B cell (primary cell): Measurements from ENCODE around the gene KLK7. TPM values are rescaled to one million over a fixed set of nuclear protein-coding genes. Genes with fewer than 3 reads are reported as not detected.

Source experiments
- ATAC-seq: fragments of 200-7000 bp; cut with Tn5 transposase; one replicate; pipeline ENCODE4 v1.10.0; 2021; ENCODE audit warnings: low read depth, mild to moderate bottlenecking, moderate number of reproducible peaks, moderate library complexity
- CTCF ChIA-PET: fragments of 350-600 bp; sonication (Branson Sonifier 250); formaldehyde crosslinking; loops from one replicate; lab custom pipeline; 2021; ENCODE audit warnings: antibody characterized with exemption, inconsistent platforms; lab: Charles Lee
- POLR2A ChIA-PET: fragments of 350-600 bp; sonication (Branson Sonifier 250); formaldehyde crosslinking; loops from one replicate; lab custom pipeline; 2021; ENCODE audit warnings: antibody characterized with exemption; lab: Charles Lee
- DNase-seq: peaks from one replicate; pipeline ENCODE4 v3.0.0; 2013
- H2AFZ ChIP-seq: 2 replicates; pipeline ENCODE4 v1.6.1; 2012; ENCODE audit warnings: mild to moderate bottlenecking, low read depth, low read length; ENCODE audit not compliant: insufficient read depth, poor library complexity, severe bottlenecking
- H3K27ac ChIP-seq, 2 donors: 1 replicate in 1 of 2; 2 replicates in 1 of 2; pipeline ENCODE4 v1.5.1; 2012 to 2013; ENCODE audit warnings: low read length in 2 of 2, mild to moderate bottlenecking in 2 of 2, moderate library complexity in 1 of 2
- H3K27me3 ChIP-seq, 4 experiments: fragments of 200-600 bp in 1 of 4; sonication (generic) in 1 of 4; replicated peaks in 1 of 4; 1 replicate in 2 of 4; 2 replicates in 2 of 4; pipeline versions ENCODE4 v1.6.1 to v1.7.0; 2013 to 2016; ENCODE audit warnings: low read length in 3 of 4, mild to moderate bottlenecking in 2 of 4, mixed read lengths in 1 of 4, moderate library complexity in 1 of 4; ENCODE audit not compliant: insufficient read depth in 4 of 4, control insufficient read depth in 3 of 4; ENCODE audit errors: control extremely low read depth in 1 of 4
- H3K36me3 ChIP-seq, 2 experiments: replicated peaks in 1 of 2; 1 replicate in 1 of 2; 2 replicates in 1 of 2; pipeline versions ENCODE4 v1.6.1 to v1.7.1; 2013; ENCODE audit warnings: low read length in 1 of 2; ENCODE audit not compliant: insufficient read depth in 2 of 2, control insufficient read depth in 1 of 2; ENCODE audit errors: control extremely low read depth in 1 of 2, extremely low read depth in 1 of 2
- H3K4me1 ChIP-seq, 2 donors: fragments of 200-600 bp in 1 of 2; sonication (generic) in 1 of 2; 1 replicate in 1 of 2; 2 replicates in 1 of 2; pipeline versions ENCODE4 v1.5.1 to v1.6.1; 2013 to 2017; ENCODE audit warnings: low read length in 2 of 2; ENCODE audit not compliant: control insufficient read depth in 2 of 2, insufficient read depth in 2 of 2
- H3K4me2 ChIP-seq: replicated peaks from 2 replicates; pipeline ENCODE3; 2012; ENCODE audit warnings: mild to moderate bottlenecking, low read depth, low read length; ENCODE audit not compliant: poor library complexity, severe bottlenecking
- H3K4me3 ChIP-seq, 5 experiments: fragments of 200-600 bp in 1 of 5; sonication (generic) in 1 of 5; 1 replicate in 3 of 5; 2 replicates in 2 of 5; pipeline versions ENCODE4 v1.5.1 to v1.7.0; 2011 to 2016; ENCODE audit warnings: low read length in 4 of 5, mild to moderate bottlenecking in 4 of 5, low read depth in 2 of 5, control low read depth in 1 of 5, moderate library complexity in 1 of 5; ENCODE audit not compliant: insufficient read depth in 1 of 5; ENCODE audit errors: control extremely low read depth in 1 of 5, extremely low read depth in 1 of 5
- H3K79me2 ChIP-seq: fragments of 200-600 bp; sonication (generic); one replicate; pipeline ENCODE4 v1.6.0; 2016; ENCODE audit warnings: low read length; ENCODE audit not compliant: control insufficient read depth, insufficient read depth
- H3K9ac ChIP-seq: fragments of 200-600 bp; sonication (generic); 2 replicates; pipeline ENCODE4 v1.6.1; 2017; ENCODE audit warnings: mild to moderate bottlenecking, low read length, moderate library complexity
- H3K9me3 ChIP-seq, 3 donors: one replicate each; pipeline versions ENCODE4 v1.6.1 to v1.7.1; 2013; ENCODE audit warnings: low read length in 2 of 3; ENCODE audit not compliant: control insufficient read depth in 2 of 3, insufficient read depth in 1 of 3; ENCODE audit errors: control extremely low read depth in 1 of 3
- H4K20me1 ChIP-seq: 2 replicates; pipeline ENCODE4 v1.6.0; 2012; ENCODE audit warnings: mild to moderate bottlenecking, low read length; ENCODE audit not compliant: insufficient read depth, control insufficient read depth, poor library complexity, severe bottlenecking
- H3K27ac Mint-ChIP-seq: one replicate; pipeline ENCODE4 v1.8.0; 2021; ENCODE audit warnings: mixed read lengths
- H3K27me3 Mint-ChIP-seq: one replicate; pipeline ENCODE4 v1.8.0; 2021; ENCODE audit warnings: mixed read lengths
- H3K4me1 Mint-ChIP-seq: one replicate; pipeline ENCODE4 v1.8.0; 2021; ENCODE audit warnings: mixed read lengths
- H3K4me3 Mint-ChIP-seq: one replicate; pipeline ENCODE4 v1.8.0; 2021; ENCODE audit warnings: mixed read lengths
- H3K9me3 Mint-ChIP-seq: one replicate; pipeline ENCODE4 v1.8.0; 2022; ENCODE audit warnings: mixed read lengths; ENCODE audit not compliant: insufficient read depth
- CTCF ChIP-seq: fragments of 200-600 bp; IDR thresholded peaks from one replicate; pipeline ENCODE4 v1.8.0; 2022; ENCODE audit warnings: antibody characterized with exemption, mild to moderate bottlenecking
- EZH2 ChIP-seq: IDR thresholded peaks from 2 replicates; pipeline ENCODE4 v1.6.1; 2012; ENCODE audit warnings: borderline replicate concordance, low read depth, mild to moderate bottlenecking, moderate library complexity, low read length; ENCODE audit not compliant: insufficient read depth, poor library complexity, severe bottlenecking
- WGBS: methylation state at CpG from one replicate; pipeline ENCODE4 v1.1.5; 2013; ENCODE audit warnings: missing lambda C conversion rate; ENCODE audit not compliant: insufficient coverage; 5-methylcytosine and 5-hydroxymethylcytosine counted together
- intact Hi-C: fragments of 100-400 bp; cut with micrococcal nuclease; formaldehyde crosslinking; loops from one replicate; pipeline ENCODE4 v1.10.0; 2022
- polyA plus RNA-seq: library from polyadenylated mRNA; depleted of rRNA; stranded (reverse); fragments of >200 nt; gene quantifications from 2 replicates; pipeline ENCODE4 v1.2.3, GENCODE V29; 2012
- total RNA-seq, 2 donors: library from RNA; stranded (reverse); fragments of 120-200 nt in 1 of 2; gene quantifications; 1 replicate in 1 of 2; 2 replicates in 1 of 2; pipeline versions ENCODE4 v1.2.3 to v1.2.4, GENCODE V29; 2013 to 2022

The KLK7 gene
- total and polyA plus RNA-seq, 2 donors (not counting 1 experiment from before 2014, with no cell fraction given) = not detected

GRCh38 chr19:51025401-51025800 lies 41.7 kb upstream of the KLK7 start:
- peaks cover 0 to 2% (median 0%) of the 10 kb centered on the region in 3 donors for H3K9me3 ChIP-seq
- CTCF ChIA-PET = no interaction called here
- no peak overlapping the region for H2AFZ ChIP-seq
- H3K4me3 Mint-ChIP-seq = no peak overlapping the region
- DNase-seq (no peak), ATAC-seq (no peak)
- no peak overlapping the region for H3K4me3 ChIP-seq
- H3K27ac Mint-ChIP-seq = no peak overlapping the region
- WGBS = 88% methylated on average over 1 of the region's 6 CpGs
- H4K20me1 ChIP-seq = no peaks in the 10 kb centered on the region
- no peak overlapping the region for H3K9ac ChIP-seq
- intact Hi-C loops = no loop called here
- no peaks in the 10 kb centered on the region for H3K27me3 ChIP-seq
- TF ChIP-seq EZH2 = no peak
- no peak for TF ChIP-seq CTCF
- peaks cover 29% of the 10 kb centered on the region for H3K27me3 Mint-ChIP-seq
- no peak overlapping the region for H3K4me2 ChIP-seq
- no peaks in the 10 kb centered on the region for H3K9me3 Mint-ChIP-seq
- no peaks in the 10 kb centered on the region for H3K4me1 Mint-ChIP-seq
- H3K36me3 ChIP-seq = no peaks in the 10 kb centered on the region
- no peak overlapping the region for H3K27ac ChIP-seq
- H3K79me2 ChIP-seq = no peaks in the 10 kb centered on the region
- H3K4me1 ChIP-seq = no peaks in the 10 kb centered on the region
- POLR2A ChIA-PET = no interaction called here

GRCh38 chr19:51024924-51025323 lies 41.2 kb upstream of the KLK7 start:
- Mint-ChIP-seq H3K27me3 (peaks cover 34% of the 10 kb centered on the region), H3K4me1 (peaks cover under 1% of the 10 kb centered on the region), H3K27ac (no peak overlapping the region), H3K9me3 (no peaks in the 10 kb centered on the region), H3K4me3 (no peak overlapping the region)
- Histone ChIP-seq H4K20me1 (no peaks in the 10 kb centered on the region), H2AFZ (no peak overlapping the region), H3K27me3 (peaks cover 0 to 3% (median under 1%) of the 10 kb centered on the region in 4 experiments), H3K4me2 (no peak overlapping the region), H3K4me3 (no peak overlapping the region), H3K79me2 (no peaks in the 10 kb centered on the region), H3K9ac (no peak overlapping the region), H3K9me3 (peaks cover 0 to 2% (median 0%) of the 10 kb centered on the region in 3 donors), H3K4me1 (no peaks in the 10 kb centered on the region), H3K36me3 (no peaks in the 10 kb centered on the region), H3K27ac (no peak overlapping the region)
- intact Hi-C loops = loop anchor here (5.0 kb wide), 1 partner anchor 637 kb away; no protein-coding TSS in a partner anchor
- ATAC-seq (no peak), DNase-seq (no peak)
- WGBS = 90% methylated on average over 2 of the region's 5 CpGs
- CTCF ChIA-PET = no interaction called here
- TF ChIP-seq CTCF (no peak), EZH2 (no peak)
- POLR2A ChIA-PET = no interaction called here
